Lower leg skin (tissue), 4 donors: ENCODE data around the gene SDC4. TPM values are rescaled to one million over a fixed set of nuclear protein-coding genes. Genes with fewer than 3 reads are reported as not detected.

Source experiments
- DNase-seq, 2 donors: peaks; one replicate each; pipeline ENCODE4 v3.0.0-alpha.2; 2019; ENCODE audit warnings: low spot score in 2 of 2
- H3K4me3 ChIP-seq: fragments of 200-600 bp; sonication (generic); 2 replicates; pipeline ENCODE4 v1.5.1; 2017; ENCODE audit warnings: mild to moderate bottlenecking, low read depth; ENCODE audit not compliant: poor library complexity, severe bottlenecking
- CTCF ChIP-seq, 3 donors: fragments of 450-650 bp; IDR thresholded peaks; one replicate each; pipeline ENCODE4 v1.5.1; 2016; ENCODE audit warnings: antibody characterized with exemption in 3 of 3, mild to moderate bottlenecking in 3 of 3, moderate library complexity in 2 of 3
- POLR2A ChIP-seq, 2 donors: fragments of 450-650 bp; IDR thresholded peaks; one replicate each; pipeline ENCODE4 v1.6.1; 2016 to 2017; ENCODE audit warnings: antibody characterized with exemption in 2 of 2, mild to moderate bottlenecking in 1 of 2, moderate library complexity in 1 of 2
- WGBS, 2 donors: methylation state at CpG; one replicate each; pipeline ENCODE4 v1.1.5; 2018; 5-methylcytosine and 5-hydroxymethylcytosine counted together
- intact Hi-C: fragments of 100-400 bp; cut with DNase I; formaldehyde crosslinking; loops from one replicate; pipeline ENCODE4 v1.15.0; 2023; ENCODE audit warnings: low total_unique reads
- total RNA-seq, 4 donors: library from RNA; depleted of rRNA; stranded (reverse); fragments of >200 nt; gene quantifications; one replicate each; pipeline ENCODE4 v1.1.0, GENCODE V29; 2016

SDC4 gene
- total RNA-seq, 4 donors from 2014 or later: 226 to 317 (median 278) TPM

DNA sequence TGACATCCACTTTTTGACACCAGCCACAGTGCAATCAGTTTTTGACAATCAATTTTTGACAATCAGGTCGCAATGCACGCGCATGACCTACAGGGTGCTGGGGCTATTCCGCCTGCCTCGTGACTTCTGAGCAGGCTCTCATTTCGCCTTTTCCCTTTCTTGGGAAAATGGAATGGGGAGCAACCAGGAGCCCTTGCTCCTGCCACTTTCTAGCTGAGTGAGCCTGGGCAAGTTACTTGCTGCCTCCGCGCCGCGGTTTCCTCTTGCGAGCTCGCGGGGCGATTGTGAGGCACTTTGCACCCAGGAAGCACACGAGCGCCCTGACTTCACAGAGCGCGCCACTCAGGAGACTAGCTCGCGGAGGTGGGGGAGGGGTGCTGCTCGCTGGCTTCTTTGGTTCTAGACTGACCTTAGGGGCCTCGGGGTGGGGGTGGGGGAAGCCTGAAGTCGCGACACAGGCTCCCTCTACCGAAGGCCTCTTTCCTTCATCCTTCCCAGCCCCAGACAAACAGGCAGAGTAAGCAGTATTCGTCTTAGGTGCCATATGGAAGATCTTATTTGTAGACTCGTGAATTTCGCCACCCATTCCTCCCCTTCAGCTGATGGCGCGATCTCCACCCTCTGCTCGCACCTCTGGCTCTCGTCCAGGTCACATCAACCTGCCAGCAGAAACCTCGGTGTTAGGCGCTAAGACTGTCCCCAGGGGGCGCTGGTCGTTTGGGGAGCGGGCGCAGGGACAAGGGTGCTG is 25.3 kb upstream of the SDC4 start:
- WGBS, 2 donors: 2 to 6% methylated on average over 38 of the region's 38 CpGs
- peak in 1 of 3 donors; percentile 81 for TF ChIP-seq CTCF (IDR thresholded peaks at IDR 0.05)
- TF ChIP-seq POLR2A (IDR thresholded peaks at IDR 0.05): no peak
- DNase-seq: peak; percentile 79 to 97
- intact Hi-C loops: loop anchor here (5.0 kb wide), 2 partner anchors 51 to 64 kb away; no protein-coding TSS in a partner anchor
- peak overlapping the region; percentile 24 for H3K4me3 ChIP-seq

- intact Hi-C loops: loop anchor here (5.0 kb wide), 2 partner anchors 50 to 65 kb away; no protein-coding TSS in a partner anchor
- peak in 1 of 2 donors; percentile 85 for DNase-seq
- 37 to 47% methylated on average over 29 of the region's 30 CpGs for WGBS, 2 donors
- H3K4me3 ChIP-seq: no peak overlapping the region
- TF ChIP-seq CTCF (IDR thresholded peaks at IDR 0.05): no peak
- no peak for TF ChIP-seq POLR2A (IDR thresholded peaks at IDR 0.05)
These were observed 24.6 kb upstream of the SDC4 start for GRCh38 chr20:45372646-45373352.

DNA sequence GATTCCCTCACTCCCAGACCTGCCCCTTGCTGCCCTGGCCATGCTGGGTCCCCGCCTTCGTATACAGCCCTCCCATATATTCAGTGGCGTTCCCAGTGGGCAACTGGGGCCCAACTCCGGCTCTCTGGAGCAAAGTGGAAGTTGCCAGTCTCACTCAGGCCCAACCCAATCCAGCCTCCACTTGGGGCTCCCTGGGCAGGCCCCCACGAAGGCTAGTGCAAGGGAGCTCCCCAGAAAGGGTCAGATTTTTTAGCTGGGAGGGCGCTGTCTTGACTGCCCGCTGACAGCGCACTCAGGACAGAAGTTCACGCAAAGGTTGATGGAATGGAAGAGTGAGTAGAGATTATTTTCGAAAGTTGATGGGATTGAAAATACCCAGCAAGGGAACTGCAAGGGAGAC is 24.0 kb upstream of the SDC4 start:
- intact Hi-C loops: loop anchor here (5.0 kb wide), 2 partner anchors 50 to 65 kb away; no protein-coding TSS in a partner anchor
- DNase-seq: peak in 1 of 2 donors; percentile 72
- 85 to 92% methylated on average over 10 of the region's 10 CpGs for WGBS, 2 donors
- TF ChIP-seq CTCF (IDR thresholded peaks at IDR 0.05): no peak
- no peak for TF ChIP-seq POLR2A (IDR thresholded peaks at IDR 0.05)
- no peak overlapping the region for H3K4me3 ChIP-seq

DNA sequence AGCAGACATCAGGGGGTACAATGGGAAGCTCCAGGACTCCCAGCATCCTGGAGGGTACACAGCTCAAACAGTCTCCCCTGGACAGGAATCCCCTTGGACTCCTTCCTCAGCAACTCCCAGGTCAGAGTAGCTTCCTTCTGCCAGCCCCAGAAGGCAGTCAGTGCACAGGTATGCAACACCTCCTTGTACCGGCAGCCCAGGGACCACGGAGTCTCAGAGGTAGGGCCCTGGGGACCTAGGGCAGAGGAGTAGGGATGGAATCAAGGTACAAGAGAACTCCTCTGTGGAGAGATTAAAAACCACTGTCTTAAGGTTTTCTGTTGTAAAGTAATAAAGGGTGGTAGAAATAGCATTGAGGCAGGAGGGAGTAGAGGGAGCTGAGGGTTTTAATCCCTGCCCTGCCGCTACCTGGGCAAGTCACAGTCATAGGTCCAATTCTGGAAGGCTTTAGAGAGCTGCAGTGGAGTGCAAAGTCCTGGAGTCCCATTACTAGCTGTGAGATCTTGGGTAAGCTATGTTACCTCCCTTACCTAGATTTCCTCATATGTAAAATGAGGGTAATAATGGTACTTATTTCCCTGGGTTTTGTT is 22.4 kb upstream of the SDC4 start:
- WGBS, 2 donors: 92 to 93% methylated on average over 3 of the region's 3 CpGs
- TF ChIP-seq CTCF (IDR thresholded peaks at IDR 0.05) (no peak), POLR2A (IDR thresholded peaks at IDR 0.05) (no peak)
- DNase-seq: no peak
- no peak overlapping the region for H3K4me3 ChIP-seq
- intact Hi-C loops: loop anchor here (5.0 kb wide), 2 partner anchors 48 to 67 kb away; no protein-coding TSS in a partner anchor

DNA sequence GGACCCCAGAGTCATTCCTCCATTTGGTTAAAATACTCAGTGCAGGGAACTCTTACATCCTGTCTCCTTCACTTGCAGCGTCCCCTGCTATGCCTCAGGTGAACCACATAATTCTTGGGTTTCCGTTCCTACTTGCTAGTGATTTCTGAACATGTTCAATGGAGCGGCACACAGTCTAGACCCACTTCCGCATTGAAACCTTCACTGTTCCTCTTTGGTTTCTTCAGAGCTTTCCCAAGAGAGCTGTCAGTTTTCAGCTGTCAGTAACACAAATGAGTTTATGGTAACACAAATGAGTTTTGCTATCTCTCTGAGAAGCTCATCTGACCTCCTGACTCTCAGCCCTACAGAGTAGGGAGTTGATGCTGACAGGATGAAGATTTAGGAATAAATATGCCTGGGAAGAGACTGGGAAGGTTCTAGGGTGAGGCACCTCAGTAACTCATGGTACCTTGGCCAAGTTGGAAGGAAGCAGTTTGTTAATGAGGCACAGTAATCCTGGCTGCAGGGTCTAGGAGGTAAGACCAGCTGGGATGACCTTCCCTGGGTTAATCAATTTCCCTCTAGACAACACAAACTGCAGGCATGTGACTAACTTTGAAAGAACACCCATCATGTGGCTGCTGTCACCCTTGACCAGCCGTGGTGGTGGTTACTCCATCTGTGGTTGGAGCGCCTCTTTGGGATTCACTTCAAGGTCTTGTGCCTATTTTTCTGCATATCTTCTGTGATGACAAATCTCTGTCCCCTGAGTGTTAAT is 20.2 kb upstream of the SDC4 start:
- DNase-seq: no peak
- intact Hi-C loops: no loop called here
- no peak overlapping the region for H3K4me3 ChIP-seq
- 66 to 85% methylated on average over 6 of the region's 6 CpGs for WGBS, 2 donors
- TF ChIP-seq CTCF (IDR thresholded peaks at IDR 0.05) (no peak), POLR2A (IDR thresholded peaks at IDR 0.05) (no peak)
